HepG2 (cell line): ENCODE data around the gene NEDD4L. TPM values are rescaled to one million over a fixed set of nuclear protein-coding genes. Genes with fewer than 3 reads are reported as not detected.

Experiments
- BCL3 ChIP-seq: sonication (generic); formaldehyde crosslinking; IDR thresholded peaks from 2 replicates; pipeline ENCODE4 v1.5.1; 2020; ENCODE audit warnings: mild to moderate bottlenecking, missing genetic modification reagents, moderate library complexity
- ELF4 ChIP-seq: sonication (generic); formaldehyde crosslinking; IDR thresholded peaks from 2 replicates; pipeline ENCODE4 v1.5.0; 2020; ENCODE audit warnings: missing genetic modification reagents, mild to moderate bottlenecking, moderate library complexity, borderline replicate concordance
- FOXK1 ChIP-seq: sonication (generic); formaldehyde crosslinking; IDR thresholded peaks from 2 replicates; pipeline ENCODE4 v1.4.0; 2020; ENCODE audit warnings: low read depth, missing genetic modification reagents, borderline replicate concordance
- JUN ChIP-seq: sonication (generic); formaldehyde crosslinking; IDR thresholded peaks from 2 replicates; pipeline ENCODE4 v1.4.0; 2020; ENCODE audit warnings: mild to moderate bottlenecking, missing genetic modification reagents
- NCOA1 ChIP-seq: sonication (generic); formaldehyde crosslinking; IDR thresholded peaks from 2 replicates; pipeline ENCODE4 v1.9.0; 2021; ENCODE audit warnings: missing genetic modification reagents
- REL ChIP-seq: sonication (generic); formaldehyde crosslinking; conservative IDR thresholded peaks from 2 replicates; pipeline ENCODE4 v1.8.0; 2022; ENCODE audit warnings: mild to moderate bottlenecking, missing genetic modification reagents, moderate library complexity
- SALL2 ChIP-seq: sonication (generic); formaldehyde crosslinking; IDR thresholded peaks from 2 replicates; pipeline ENCODE4 v1.8.1; 2023; ENCODE audit warnings: mild to moderate bottlenecking, missing genetic modification reagents, inconsistent platforms
- ZNF503 ChIP-seq: sonication (generic); formaldehyde crosslinking; IDR thresholded peaks from 2 replicates; pipeline ENCODE4 v1.4.0; 2020; ENCODE audit warnings: missing genetic modification reagents
- ZNF724P ChIP-seq: sonication (generic); formaldehyde crosslinking; IDR thresholded peaks from 2 replicates; pipeline ENCODE4 v1.8.0; 2022; ENCODE audit warnings: missing genetic modification reagents, borderline replicate concordance
- ZXDC ChIP-seq: sonication (generic); formaldehyde crosslinking; IDR thresholded peaks from 2 replicates; pipeline ENCODE4 v1.5.0; 2020; ENCODE audit warnings: mild to moderate bottlenecking, missing genetic modification reagents
- polyA plus RNA-seq, 8 experiments: library from polyadenylated mRNA; depleted of rRNA in 3 of 8; stranded (reverse) in 7 of 8; unstranded in 1 of 8; fragments of >200 nt; fragmentation: Illumina TruSeq in 4 of 8; extraction: Trizol in 4 of 8; gene quantifications; 2 replicates each; pipeline versions ENCODE4 v1.2.1 to v1.2.3, GENCODE V29; 2011 to 2016; ENCODE audit warnings: low read depth in 4 of 8, missing spikeins in 1 of 8, mixed read lengths in 1 of 8; ENCODE audit not compliant: insufficient read depth in 1 of 8
- total RNA-seq, 5 experiments: library from RNA; depleted of rRNA; stranded (reverse); fragments of >200 nt; fragmentation: Illumina TruSeq; extraction: Trizol; gene quantifications; 2 replicates each; pipeline ENCODE4 v1.2.3, GENCODE V29; 2016; ENCODE audit warnings: low read depth in 1 of 5
- TF ChIP-seq, protein P1 (sequence below): sonication (generic); formaldehyde crosslinking; IDR thresholded peaks from 2 replicates; pipeline ENCODE4 v1.5.1; 2020; ENCODE audit warnings: mild to moderate bottlenecking, missing genetic modification reagents, borderline replicate concordance

Gene NEDD4L
- total and polyA plus RNA-seq, 2 of the 13 experiments (the other 11 are each of a cell fraction or from before 2014, with no cell fraction given): 168 to 390 TPM

DNA sequence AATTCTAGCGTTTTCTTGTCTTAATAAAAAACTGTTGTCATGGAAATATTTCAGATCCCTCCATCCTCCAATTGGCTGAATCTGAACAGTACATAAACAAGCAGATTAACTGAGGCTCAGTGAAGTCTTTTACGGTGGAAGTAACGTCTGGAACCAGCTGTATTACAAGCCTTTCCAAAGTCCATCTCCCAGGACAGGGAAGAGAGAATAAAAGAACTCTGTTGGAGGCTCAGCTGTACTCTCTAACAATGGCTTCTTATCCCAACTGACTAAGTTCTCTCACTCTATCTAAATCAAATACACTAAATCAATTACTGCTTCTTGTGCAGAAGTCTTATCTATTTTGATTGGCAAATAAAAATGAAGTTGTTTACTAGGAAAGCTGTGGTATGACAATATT is 19.9 kb upstream of the NEDD4L start (continued):
- TF ChIP-seq, protein P1, sequence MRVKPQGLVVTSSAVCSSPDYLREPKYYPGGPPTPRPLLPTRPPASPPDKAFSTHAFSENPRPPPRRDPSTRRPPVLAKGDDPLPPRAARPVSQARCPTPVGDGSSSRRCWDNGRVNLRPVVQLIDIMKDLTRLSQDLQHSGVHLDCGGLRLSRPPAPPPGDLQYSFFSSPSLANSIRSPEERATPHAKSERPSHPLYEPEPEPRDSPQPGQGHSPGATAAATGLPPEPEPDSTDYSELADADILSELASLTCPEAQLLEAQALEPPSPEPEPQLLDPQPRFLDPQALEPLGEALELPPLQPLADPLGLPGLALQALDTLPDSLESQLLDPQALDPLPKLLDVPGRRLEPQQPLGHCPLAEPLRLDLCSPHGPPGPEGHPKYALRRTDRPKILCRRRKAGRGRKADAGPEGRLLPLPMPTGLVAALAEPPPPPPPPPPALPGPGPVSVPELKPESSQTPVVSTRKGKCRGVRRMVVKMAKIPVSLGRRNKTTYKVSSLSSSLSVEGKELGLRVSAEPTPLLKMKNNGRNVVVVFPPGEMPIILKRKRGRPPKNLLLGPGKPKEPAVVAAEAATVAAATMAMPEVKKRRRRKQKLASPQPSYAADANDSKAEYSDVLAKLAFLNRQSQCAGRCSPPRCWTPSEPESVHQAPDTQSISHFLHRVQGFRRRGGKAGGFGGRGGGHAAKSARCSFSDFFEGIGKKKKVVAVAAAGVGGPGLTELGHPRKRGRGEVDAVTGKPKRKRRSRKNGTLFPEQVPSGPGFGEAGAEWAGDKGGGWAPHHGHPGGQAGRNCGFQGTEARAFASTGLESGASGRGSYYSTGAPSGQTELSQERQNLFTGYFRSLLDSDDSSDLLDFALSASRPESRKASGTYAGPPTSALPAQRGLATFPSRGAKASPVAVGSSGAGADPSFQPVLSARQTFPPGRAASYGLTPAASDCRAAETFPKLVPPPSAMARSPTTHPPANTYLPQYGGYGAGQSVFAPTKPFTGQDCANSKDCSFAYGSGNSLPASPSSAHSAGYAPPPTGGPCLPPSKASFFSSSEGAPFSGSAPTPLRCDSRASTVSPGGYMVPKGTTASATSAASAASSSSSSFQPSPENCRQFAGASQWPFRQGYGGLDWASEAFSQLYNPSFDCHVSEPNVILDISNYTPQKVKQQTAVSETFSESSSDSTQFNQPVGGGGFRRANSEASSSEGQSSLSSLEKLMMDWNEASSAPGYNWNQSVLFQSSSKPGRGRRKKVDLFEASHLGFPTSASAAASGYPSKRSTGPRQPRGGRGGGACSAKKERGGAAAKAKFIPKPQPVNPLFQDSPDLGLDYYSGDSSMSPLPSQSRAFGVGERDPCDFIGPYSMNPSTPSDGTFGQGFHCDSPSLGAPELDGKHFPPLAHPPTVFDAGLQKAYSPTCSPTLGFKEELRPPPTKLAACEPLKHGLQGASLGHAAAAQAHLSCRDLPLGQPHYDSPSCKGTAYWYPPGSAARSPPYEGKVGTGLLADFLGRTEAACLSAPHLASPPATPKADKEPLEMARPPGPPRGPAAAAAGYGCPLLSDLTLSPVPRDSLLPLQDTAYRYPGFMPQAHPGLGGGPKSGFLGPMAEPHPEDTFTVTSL (CRISPR knock-in tag): peak; percentile 35; the same call in 1 of the 2 replicates
- no peak for TF ChIP-seq NCOA1 (CRISPR knock-in tag)
- no peak for TF ChIP-seq ZXDC (CRISPR knock-in tag)
- 0 out of 2 replicates have a peak, but pooled peaks have one; percentile 1 for TF ChIP-seq FOXK1
- TF ChIP-seq JUN (CRISPR knock-in tag): no peak
- no peak for TF ChIP-seq ZNF724P (CRISPR knock-in tag)
- TF ChIP-seq REL (CRISPR knock-in tag): no peak
- no peak for TF ChIP-seq ZNF503 (CRISPR knock-in tag)
- TF ChIP-seq SALL2 (CRISPR knock-in tag): no peak
- TF ChIP-seq BCL3 (CRISPR knock-in tag): no peak
- TF ChIP-seq ELF4 (CRISPR knock-in tag): no peak
